ENCODE data around the gene KRT85.

- TF ChIP-seq REST (IDR thresholded peaks at IDR 0.05; ENCODE audit: insufficient read depth in 1 of 2, low read depth in 2 of 2, low read length in 2 of 2) (no peak), POLR2AphosphoS5 (IDR thresholded peaks at IDR 0.05; ENCODE audit: low read depth, low read length) (no peak)
Measured at GRCh38 chr12:52402873-52403540, 35.7 kb upstream of the KRT85 start.
